ENCODE data around the gene ADAM12.

- TF ChIP-seq E2F5 (CRISPR knock-in tag; IDR thresholded peaks at IDR 0.05) (no peak), TBL1XR1 (IDR thresholded peaks at IDR 0.05; ENCODE audit: low read length in 2 of 2) (no peak), ZBTB43 (CRISPR knock-in tag; IDR thresholded peaks at IDR 0.05) (no peak), RAD51 (IDR thresholded peaks at IDR 0.05; ENCODE audit: borderline replicate concordance, low read depth) (no peak), CTCF (IDR thresholded peaks at IDR 0.05 in 2 of 3, conservative IDR thresholded peaks at IDR 0.05 in 1 of 3; ENCODE audit: insufficient read depth in 2 of 3, low read depth in 1 of 3, low read length in 3 of 3) (no peak), BCLAF1 (IDR thresholded peaks at IDR 0.05; ENCODE audit: borderline replicate concordance in 1 of 2, control insufficient read depth in 1 of 2, low read depth in 2 of 2, low read length in 1 of 2) (no peak), ATF7 (IDR thresholded peaks at IDR 0.05) (no peak), CHD1 (IDR thresholded peaks at IDR 0.05; ENCODE audit: low read length) (no peak), ZBTB33 (CRISPR knock-in tag; IDR thresholded peaks at IDR 0.05) (no peak)
Measured at GRCh38 chr10:126015413-126015812, 372.9 kb downstream of the ADAM12 start.

Measured in K562 (cell line).